HG03196 (cell line): Measurements from ENCODE around the gene CDK2.

Source experiments
- ATAC-seq: cut with Tn5 transposase; IDR thresholded peaks from one replicate; pipeline ENCODE4 v1.9.1; 2021; ENCODE audit not compliant: unreplicated experiment

CDK2 gene

DNA sequence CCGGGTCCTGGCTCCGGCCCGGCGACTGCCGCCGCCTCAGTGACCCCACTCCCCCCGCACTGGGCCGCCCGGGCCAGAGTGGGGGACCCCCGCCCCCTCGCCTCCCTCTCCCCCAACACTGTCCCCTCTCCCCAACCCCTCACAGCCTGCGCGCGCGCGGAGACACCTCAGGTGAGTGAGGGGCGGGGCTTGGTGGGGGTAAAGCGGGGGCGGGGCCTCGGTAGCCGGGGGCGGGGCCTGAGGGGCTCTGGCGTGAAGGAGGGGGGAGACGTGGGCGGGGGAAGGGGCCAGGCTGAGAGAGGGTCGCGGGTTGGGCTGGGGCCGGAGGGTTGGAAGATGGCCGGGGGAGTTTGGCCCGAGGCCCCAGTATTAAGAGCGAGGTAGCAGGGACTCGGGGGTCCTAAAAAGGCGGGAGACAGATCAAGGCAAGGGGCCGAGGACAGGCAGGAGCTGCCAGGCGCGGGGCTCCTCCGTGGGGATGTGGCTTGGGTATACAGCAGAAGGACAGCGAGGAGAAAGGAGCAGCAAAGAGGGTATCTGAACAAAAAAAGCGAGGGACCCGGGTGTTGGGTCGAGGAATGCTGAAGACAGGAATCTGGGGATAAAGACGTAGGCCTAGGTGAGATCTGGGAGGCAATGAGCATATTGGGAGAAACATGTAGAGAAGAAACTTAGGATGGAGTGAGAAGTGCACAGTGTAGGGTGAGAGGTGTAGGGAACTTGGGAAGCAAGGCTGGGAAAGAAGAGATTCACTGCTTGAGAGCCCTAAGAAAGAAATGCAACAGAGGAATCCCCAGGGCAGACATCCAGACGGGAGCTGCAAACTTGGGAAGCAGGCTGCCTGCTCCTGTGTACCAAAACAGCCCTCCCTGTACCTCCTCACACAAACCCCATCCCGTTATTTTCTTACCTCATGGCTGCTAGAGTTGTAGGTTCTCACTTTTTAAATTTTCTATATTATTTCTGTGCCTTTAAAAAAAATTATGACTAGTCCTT lies 41.2 kb downstream of the CDK2 start:
- ATAC-seq, result peak; percentile 24

DNA sequence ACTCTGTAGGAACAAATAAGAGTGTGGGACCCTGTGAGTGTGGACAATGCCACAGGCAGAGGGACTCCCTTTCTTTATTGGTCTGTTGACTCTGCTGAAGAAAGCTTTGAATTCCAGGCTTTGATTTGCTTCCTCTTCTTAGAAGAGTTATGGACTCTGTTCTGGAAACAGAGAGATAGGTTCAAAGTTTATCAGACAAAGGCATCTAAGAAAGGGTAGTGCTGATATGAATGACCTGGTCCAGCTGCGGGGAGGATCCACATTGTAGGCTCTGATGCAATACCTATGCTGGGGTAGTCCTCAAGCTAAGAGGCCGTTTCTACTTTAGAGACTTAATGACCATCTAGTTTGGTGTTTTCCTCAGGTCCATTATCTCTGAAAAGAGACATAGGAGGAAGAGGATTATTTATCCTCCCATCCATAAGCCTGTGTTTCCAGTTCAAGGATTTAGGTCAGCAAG lies 43.5 kb downstream of the CDK2 start:
- no peak for ATAC-seq

DNA sequence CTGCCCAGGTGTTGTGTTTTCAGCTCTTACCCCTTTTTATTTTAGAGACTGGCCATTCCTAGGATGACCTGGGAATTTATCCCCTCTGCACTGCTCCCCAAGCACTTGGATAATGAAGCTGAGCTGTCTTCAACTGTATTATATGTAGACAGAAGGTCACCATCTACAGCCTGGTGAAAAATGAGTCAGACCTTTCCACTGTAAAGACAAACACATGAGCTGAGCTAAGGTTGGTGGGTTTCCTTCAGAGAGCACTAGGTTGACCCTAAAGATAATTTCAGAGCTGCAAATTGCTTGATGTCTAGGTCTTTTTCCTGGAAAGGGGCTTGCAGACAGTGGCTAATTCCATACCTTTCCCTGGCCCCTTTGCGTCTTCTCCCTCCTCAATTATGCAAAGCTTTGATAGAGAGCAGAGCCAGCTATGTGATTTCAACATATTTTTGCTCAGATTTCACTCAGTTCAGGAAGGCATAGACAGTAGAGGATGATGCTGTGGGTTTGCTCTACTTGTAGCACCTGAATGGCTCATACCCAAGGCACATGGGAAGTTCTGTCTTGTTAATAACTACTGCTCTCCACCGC lies 45.0 kb downstream of the CDK2 start:
- no peak for ATAC-seq

DNA sequence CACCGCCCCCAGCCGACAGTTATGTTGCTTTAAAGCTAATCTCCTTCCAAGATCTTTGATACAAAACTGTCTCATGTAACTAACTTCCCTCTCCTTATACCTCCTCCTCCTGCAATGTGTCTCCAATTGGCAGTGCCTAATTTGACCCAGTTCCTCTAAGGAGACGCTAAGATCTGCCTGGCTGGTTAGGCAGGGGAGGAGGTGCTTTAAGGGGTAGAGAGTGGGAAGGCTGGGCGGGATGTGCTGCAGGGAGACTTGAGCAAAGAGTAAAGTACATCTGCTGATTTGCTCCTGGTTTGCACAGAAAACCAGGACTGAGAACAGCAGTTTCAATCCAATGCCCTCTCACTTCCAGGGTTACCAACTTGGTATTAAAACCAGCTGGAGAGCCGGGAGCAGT lies 46.9 kb downstream of the CDK2 start:
- no peak for ATAC-seq

DNA sequence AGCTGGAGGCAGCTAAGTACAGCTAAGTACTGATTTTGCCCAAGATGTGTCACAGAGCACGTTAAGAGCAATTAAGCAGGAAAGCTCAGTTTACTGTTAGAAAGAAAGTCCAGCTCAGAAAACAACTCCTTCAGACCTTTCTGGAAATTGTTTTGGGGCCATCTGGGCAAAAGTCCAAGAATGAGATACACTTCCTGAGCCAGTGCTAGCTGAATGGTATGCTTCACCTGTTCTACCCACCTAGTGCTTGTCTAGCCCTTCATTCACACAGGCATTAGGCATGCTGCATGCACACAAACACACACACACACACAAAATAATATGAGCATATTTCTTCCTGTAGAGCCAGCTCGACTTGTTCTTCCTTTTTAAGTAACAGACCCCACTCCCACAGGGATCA lies 47.6 kb downstream of the CDK2 start:
- no peak for ATAC-seq

DNA sequence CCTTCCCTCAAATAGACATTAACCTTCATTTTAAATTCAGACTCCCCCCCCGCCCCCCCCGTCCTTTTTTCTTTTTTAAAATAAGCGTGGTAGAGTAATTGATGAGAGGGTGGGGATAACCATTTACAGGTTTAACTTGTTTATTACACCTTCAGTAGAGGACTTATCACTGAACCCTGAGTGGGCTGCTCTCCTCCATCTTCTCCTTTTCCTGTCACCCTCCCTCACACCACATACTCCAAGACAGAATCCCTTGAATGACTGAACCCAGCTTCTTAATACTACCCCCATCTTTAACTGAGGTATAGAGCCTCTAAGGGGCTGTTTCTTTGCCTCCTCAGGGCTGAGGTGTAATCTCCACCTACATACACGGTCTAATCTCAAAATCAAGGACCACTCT lies 50.6 kb downstream of the CDK2 start:
- no peak for ATAC-seq

DNA sequence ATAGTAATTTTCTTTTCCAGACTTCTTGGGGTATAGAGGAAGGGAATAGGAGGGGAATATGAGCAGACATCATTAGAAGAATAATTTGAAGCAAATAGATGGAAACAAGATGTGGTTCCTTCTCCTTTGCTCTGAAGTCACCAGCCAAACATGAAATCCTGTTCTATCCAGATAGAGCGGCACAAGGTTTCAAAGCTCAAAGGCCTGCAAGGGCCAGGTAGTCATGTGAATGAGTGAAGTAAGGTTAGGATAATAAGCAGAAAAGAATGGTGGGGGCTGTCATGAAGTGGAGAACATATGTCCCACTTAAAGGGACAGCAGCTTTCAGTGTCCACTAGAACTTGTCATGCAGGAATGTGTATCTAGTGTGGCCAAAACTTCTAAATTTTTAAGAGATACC lies 51.7 kb downstream of the CDK2 start:
- ATAC-seq, result no peak

DNA sequence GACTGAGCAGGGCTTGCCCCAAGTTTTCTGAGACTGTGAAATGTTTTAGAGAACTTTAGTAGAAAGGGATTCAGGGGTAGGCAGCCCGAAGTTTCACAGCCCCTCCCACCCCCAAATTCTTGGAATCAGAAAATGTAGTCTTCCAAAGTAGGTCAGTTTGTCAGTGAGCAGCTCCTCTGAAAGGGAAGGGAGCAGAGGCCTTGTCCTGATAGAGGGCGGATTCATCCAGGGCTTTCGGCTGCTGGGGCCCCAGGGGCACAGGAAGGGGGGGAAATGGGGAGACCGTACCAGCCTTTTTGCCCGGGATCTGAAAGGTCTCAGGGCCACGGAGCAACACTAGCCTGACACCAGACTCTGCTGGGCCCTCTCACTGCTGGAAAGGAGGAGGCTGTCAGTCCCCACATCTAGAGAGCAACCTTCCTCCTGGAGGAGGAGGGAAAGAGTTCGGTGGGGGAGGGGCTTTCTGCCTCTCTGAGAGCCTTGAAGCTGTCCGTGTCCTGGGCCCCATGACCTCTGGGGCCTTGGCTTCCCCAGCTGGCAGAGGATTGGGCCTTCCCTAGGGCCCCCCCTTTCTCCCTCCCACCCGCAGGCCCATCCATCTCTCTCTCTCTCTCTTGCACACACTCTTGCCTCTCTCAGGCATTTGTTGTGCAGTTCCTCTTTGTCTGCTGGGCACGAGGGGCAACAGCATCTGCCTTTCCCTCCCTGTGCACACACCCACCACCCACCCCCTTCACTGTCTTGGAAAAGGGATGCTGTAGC lies 54.0 kb downstream of the CDK2 start, which contains the start of gene IKZF4:
Gene IKZF4, plus strand, starts transcription at position 621 of the 762 bp plus-strand sequence. CDS start 451 bp downstream, outside the sequence.
- ATAC-seq, result no peak

DNA sequence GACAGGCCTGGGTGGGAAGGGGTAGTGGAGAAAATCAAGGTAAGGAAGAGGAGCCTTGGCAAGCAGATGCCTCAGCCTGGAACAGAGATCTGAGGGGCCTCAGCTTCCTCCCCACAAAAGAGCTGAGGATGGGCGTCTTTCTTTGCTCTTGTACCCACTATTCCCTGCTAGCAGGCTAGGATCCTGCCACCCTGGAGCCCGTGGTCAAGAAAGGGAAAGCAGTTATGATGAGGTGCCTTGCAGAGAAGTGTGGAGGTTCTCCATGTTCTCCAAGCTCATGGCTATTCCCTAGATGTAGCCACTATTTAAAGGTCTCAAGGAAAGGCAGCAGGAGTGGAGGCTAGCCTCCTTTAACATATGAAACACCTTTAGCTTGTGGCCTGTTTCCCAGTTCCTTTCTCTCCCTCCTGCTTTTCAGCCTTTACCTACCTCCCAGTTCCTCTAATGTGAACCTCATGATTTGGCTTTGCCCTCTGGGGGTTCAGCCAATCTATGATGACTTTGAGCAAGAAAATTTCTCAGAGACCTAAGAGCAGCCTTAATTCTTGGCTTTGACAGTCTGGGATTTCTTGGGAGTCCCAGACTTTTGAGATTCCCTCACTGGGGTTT lies 55.4 kb downstream of the CDK2 start:
- no peak for ATAC-seq
